AG09309 (cell line): Measurements from ENCODE around the gene PPY.

Experiments
- DNase-seq: peaks from one replicate; pipeline ENCODE4 v3.0.0-alpha.2; 2010; ENCODE audit warnings: low read depth
- H3K4me3 ChIP-seq: 2 replicates; pipeline ENCODE4 v1.5.1; 2011; ENCODE audit warnings: mild to moderate bottlenecking, low read depth, low read length, moderate library complexity; ENCODE audit not compliant: control insufficient read depth
- CTCF ChIP-seq: IDR thresholded peaks from 2 replicates; pipeline ENCODE4 v1.5.1; 2011; ENCODE audit warnings: mild to moderate bottlenecking, low read depth, low read length, inconsistent platforms; ENCODE audit not compliant: insufficient read depth, control insufficient read depth; ENCODE audit errors: missing control alignments

The PPY gene

GRCh38 chr17:43952724-43953666, 10.7 kb upstream of the PPY start:
- DNase-seq = no peak
- no peak overlapping the region for H3K4me3 ChIP-seq
- no peak for TF ChIP-seq CTCF

- no peak overlapping the region for H3K4me3 ChIP-seq
- no peak for TF ChIP-seq CTCF
- no peak for DNase-seq
Observed at GRCh38 chr17:43952351-43952723, 10.1 kb upstream of the PPY start.

- DNase-seq = no peak
- no peak for TF ChIP-seq CTCF
- no peak overlapping the region for H3K4me3 ChIP-seq
Observed at GRCh38 chr17:43951750-43952149, 9.5 kb upstream of the PPY start.

- H3K4me3 ChIP-seq = no peak overlapping the region
- no peak for DNase-seq
- no peak for TF ChIP-seq CTCF
Observed at GRCh38 chr17:43950554-43950953, 8.3 kb upstream of the PPY start.

GRCh38 chr17:43949781-43950180, 7.5 kb upstream of the PPY start:
- TF ChIP-seq CTCF = no peak
- DNase-seq = no peak
- H3K4me3 ChIP-seq = no peak overlapping the region

GRCh38 chr17:43946781-43947180, 4.5 kb upstream of the PPY start:
- DNase-seq = no peak
- no peak overlapping the region for H3K4me3 ChIP-seq
- no peak for TF ChIP-seq CTCF
